Uterus (tissue), 4 donors: ENCODE results near the gene PLEKHM1. TPM values are rescaled to one million over a fixed set of nuclear protein-coding genes. Genes with fewer than 3 reads are reported as not detected.

ENCODE experiments used
- DNase-seq, 2 donors: peaks; one replicate each; pipeline ENCODE4 v3.0.0-alpha.2; 2019 to 2020
- H3K27ac ChIP-seq, 2 donors: fragments of 200-600 bp; sonication (generic); 1 replicate in 1 of 2; 2 replicates in 1 of 2; pipeline ENCODE4 v1.5.1; 2016 to 2018
- H3K27me3 ChIP-seq, 2 donors: fragments of 200-600 bp; sonication (generic); one replicate each; pipeline ENCODE4 v1.5.1; 2018 to 2019; ENCODE audit warnings: control low read depth in 1 of 2
- H3K36me3 ChIP-seq, 2 donors: fragments of 200-600 bp; sonication (generic); one replicate each; pipeline ENCODE4 v1.5.1; 2019; ENCODE audit warnings: control low read depth in 1 of 2
- H3K4me1 ChIP-seq, 2 donors: fragments of 200-600 bp; sonication (generic); one replicate each; pipeline ENCODE4 v1.5.1; 2018 to 2019; ENCODE audit warnings: control low read depth in 1 of 2
- H3K4me3 ChIP-seq, 2 donors: fragments of 200-600 bp; sonication (generic); 1 replicate in 1 of 2; 2 replicates in 1 of 2; pipeline ENCODE4 v1.5.1; 2018 to 2019; ENCODE audit warnings: mild to moderate bottlenecking in 1 of 2
- H3K9me3 ChIP-seq, 2 donors: fragments of 200-600 bp; sonication (generic); one replicate each; pipeline ENCODE4 v1.5.1; 2019; ENCODE audit warnings: control low read depth in 1 of 2
- POLR2A ChIP-seq, 2 donors: fragments of 450-650 bp; IDR thresholded peaks; one replicate each; pipeline ENCODE4 v1.6.1; 2016; ENCODE audit warnings: antibody characterized with exemption in 2 of 2, mild to moderate bottlenecking in 1 of 2, moderate library complexity in 1 of 2
- intact Hi-C: fragments of 100-400 bp; cut with DNase I; formaldehyde crosslinking; loops from one replicate; pipeline ENCODE4 v1.15.1; 2023; ENCODE audit warnings: low total_unique reads
- total RNA-seq, 4 donors: library from RNA; depleted of rRNA in 3 of 4; stranded (reverse); fragments of >200 nt in 3 of 4; gene quantifications; one replicate each; pipeline versions ENCODE4 v1.1.0 to v1.2.4, GENCODE V29; 2014 to 2023
- TF ChIP-seq, protein P1 (sequence below), 4 experiments: fragments of 200-600 bp in 2 of 4; fragments of 450-650 bp in 2 of 4; sonication (generic) in 2 of 4; IDR thresholded peaks; one replicate each; pipeline ENCODE4 v1.5.1; 2016 to 2019; ENCODE audit warnings: antibody characterized with exemption in 4 of 4, mild to moderate bottlenecking in 2 of 4, moderate library complexity in 1 of 4
- donor health status: DM: yes; HTN: yes; CAD: no.

PLEKHM1 gene
- total RNA-seq, 4 donors from 2014 or later: 6.9 to 107 (median 33.0) TPM

- no peaks in the 10 kb centered on the region for H3K36me3 ChIP-seq
- H3K27ac ChIP-seq: no peak overlapping the region
- H3K9me3 ChIP-seq: no peaks in the 10 kb centered on the region
- peaks cover 11% of the 10 kb centered on the region in 2 donors for H3K27me3 ChIP-seq
- DNase-seq: no peak
- no peak overlapping the region for H3K4me3 ChIP-seq
- no peak for TF ChIP-seq POLR2A (IDR thresholded peaks at IDR 0.05)
- TF ChIP-seq, protein P1, sequence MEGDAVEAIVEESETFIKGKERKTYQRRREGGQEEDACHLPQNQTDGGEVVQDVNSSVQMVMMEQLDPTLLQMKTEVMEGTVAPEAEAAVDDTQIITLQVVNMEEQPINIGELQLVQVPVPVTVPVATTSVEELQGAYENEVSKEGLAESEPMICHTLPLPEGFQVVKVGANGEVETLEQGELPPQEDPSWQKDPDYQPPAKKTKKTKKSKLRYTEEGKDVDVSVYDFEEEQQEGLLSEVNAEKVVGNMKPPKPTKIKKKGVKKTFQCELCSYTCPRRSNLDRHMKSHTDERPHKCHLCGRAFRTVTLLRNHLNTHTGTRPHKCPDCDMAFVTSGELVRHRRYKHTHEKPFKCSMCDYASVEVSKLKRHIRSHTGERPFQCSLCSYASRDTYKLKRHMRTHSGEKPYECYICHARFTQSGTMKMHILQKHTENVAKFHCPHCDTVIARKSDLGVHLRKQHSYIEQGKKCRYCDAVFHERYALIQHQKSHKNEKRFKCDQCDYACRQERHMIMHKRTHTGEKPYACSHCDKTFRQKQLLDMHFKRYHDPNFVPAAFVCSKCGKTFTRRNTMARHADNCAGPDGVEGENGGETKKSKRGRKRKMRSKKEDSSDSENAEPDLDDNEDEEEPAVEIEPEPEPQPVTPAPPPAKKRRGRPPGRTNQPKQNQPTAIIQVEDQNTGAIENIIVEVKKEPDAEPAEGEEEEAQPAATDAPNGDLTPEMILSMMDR (IDR thresholded peaks at IDR 0.05): no peak
- peaks cover 0 to 21% of the 10 kb centered on the region in 2 donors for H3K4me1 ChIP-seq
- intact Hi-C loops: no loop called here
Measured at GRCh38 chr17:45435481-45435880, 55.0 kb downstream of the PLEKHM1 start.

DNA sequence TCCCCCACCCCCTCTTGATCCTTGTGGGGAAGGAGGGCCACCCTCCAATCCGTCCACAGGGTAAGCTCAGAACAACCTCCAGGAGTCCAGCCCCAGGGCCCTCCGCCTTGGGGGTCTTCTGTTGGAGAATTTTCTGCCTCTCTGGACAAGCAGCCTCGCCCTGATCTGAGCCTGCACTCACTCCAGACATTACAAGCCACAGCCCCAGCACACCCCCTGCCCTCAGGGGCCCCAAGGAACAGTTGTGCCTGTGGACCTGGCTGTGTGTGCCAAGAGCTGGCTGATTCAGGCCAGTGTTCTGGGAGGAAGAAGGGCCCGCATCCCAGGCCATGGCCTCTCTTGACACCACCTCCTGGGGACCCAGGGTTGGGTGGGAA, 57.4 kb downstream of the PLEKHM1 start:
- Histone ChIP-seq H3K27me3 (peaks cover 11 to 23% of the 10 kb centered on the region in 2 donors), H3K4me3 (no peak overlapping the region), H3K36me3 (no peaks in the 10 kb centered on the region), H3K27ac (peak overlapping the region; percentile 57 to 65), H3K4me1 (peaks cover 0 to 32% of the 10 kb centered on the region in 2 donors), H3K9me3 (no peaks in the 10 kb centered on the region)
- no peak for DNase-seq
- intact Hi-C loops: no loop called here
- TF ChIP-seq, protein P1 (IDR thresholded peaks at IDR 0.05): no peak
- TF ChIP-seq POLR2A (IDR thresholded peaks at IDR 0.05): no peak

DNA sequence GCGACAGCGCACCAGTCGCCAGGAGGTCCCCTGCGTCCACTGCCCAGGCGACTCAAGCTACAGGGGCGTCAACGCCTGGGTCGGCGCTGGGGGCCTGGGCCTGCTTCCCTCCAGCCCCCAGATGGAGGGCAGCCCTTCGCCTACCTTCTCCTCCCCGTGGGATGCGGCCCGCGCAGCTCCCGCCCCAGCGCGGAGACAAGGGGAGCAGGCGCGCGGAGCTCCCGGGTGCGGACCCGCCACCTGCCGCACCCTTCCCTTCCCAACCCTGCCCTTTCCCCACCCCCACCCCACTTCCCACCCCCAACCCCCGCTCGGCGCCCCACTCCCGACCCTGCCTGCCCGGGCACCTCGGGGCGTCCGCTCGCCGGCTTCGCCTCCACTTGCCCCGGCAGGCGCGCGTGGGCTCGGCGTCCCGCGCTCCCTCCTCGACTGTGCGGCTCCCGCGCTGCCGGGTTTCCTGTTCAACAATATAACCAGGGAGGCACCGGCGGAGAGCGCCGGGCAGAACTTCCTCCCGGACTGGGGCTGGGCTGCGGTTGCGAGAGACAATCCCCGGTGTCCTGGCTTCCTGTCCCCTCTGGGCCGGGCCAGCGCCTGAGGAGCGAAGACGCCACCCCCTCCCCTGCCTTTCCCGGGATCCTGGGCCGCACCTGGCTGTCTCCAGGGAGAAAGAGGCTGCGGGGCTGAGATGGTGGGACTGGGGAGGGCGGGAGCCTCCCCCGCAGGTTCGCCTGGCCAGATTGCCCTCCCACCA, 57.9 kb downstream of the PLEKHM1 start, which contains the start of gene ARHGAP27:
TSS of gene ARHGAP27 (minus strand) at position 466 of the 754 bp plus-strand sequence. CDS start 2,591 bp downstream, outside the sequence.
- DNase-seq: peak in 1 of 2 donors; percentile 47
- no peaks in the 10 kb centered on the region for H3K9me3 ChIP-seq
- H3K4me1 ChIP-seq: peaks cover 0 to 32% of the 10 kb centered on the region in 2 donors
- peak within 1 kb of the TSS; percentile 22 to 24 for H3K4me3 ChIP-seq
- H3K36me3 ChIP-seq: no peaks in the 10 kb centered on the region
- peaks cover 11 to 23% of the 10 kb centered on the region in 2 donors for H3K27me3 ChIP-seq
- TF ChIP-seq POLR2A (IDR thresholded peaks at IDR 0.05): no peak
- TF ChIP-seq, protein P1 (IDR thresholded peaks at IDR 0.05): no peak
- H3K27ac ChIP-seq: peak within 1 kb of the TSS; percentile 57 to 65
- intact Hi-C loops: no loop called here

DNA sequence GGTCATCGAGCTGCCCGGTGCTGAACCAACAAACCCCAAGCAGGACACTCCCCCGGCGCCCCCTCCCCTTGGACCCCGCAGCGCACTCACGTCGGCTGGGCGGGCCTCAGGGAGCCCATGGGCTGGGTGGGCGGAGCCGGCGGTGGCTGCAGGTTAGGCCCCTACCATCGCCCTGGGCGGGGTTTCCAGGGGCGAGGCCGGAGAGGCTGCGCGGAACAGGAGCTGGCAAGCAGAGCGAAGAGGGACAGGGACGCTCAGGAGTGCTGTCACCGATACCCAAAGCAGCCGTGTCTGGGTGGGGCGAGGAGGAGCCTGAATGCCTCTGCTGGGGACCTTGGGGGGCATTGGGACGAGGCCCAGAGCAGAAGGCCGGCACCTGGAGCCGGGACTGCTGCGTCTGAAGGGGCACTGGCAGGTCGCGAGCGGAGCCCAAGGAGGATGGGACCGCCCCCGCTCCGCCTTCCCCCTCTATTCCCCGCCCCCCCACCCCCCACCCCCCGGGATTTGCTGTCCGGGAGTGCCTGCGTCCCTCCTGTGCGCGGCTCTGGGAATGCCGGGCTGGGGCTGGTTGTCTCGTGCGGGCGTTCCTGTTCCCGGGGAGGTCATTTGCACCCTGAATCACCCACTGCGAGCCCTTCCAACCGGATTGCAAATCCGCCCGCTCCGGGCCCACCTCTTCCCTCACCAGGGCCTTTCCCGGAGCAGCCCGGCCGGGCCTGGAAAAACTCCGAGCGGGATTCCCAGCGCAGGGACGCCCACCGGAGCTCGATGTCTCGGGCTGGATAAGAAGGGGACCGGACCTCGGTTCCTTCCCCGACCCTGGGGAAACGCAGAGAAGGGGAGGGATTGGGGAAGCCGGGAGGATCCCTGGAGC, 58.8 kb downstream of the PLEKHM1 start:
- Histone ChIP-seq H3K4me3 (peak overlapping the region; percentile 22 to 24), H3K27me3 (peaks cover 11 to 23% of the 10 kb centered on the region in 2 donors), H3K9me3 (no peaks in the 10 kb centered on the region), H3K36me3 (no peaks in the 10 kb centered on the region), H3K4me1 (peaks cover 0 to 32% of the 10 kb centered on the region in 2 donors), H3K27ac (peak overlapping the region; percentile 57 to 65)
- peak; percentile 38 to 45 for DNase-seq
- peak in 1 of 2 donors; percentile 28 for TF ChIP-seq POLR2A (IDR thresholded peaks at IDR 0.05)
- TF ChIP-seq, protein P1 (IDR thresholded peaks at IDR 0.05): no peak
- intact Hi-C loops: no loop called here
